Spinal cord (tissue), 10 donors: ENCODE results near the gene ADGRB2. TPM values are rescaled to one million over a fixed set of nuclear protein-coding genes. Genes with fewer than 3 reads are reported as not detected.
"Not testable (repeated sequence)": the region's sequence is repeated elsewhere in the genome, so short reads cannot be mapped to it uniquely, and the experiment has no call there.

ENCODE experiments used
- DNase-seq, 6 donors: peaks; one replicate each; pipeline versions ENCODE4 v3.0.0 to v3.0.0-alpha.2; 2013 to 2015; ENCODE audit warnings: low spot score in 6 of 6, low read depth in 4 of 6
- H3K27ac ChIP-seq: one replicate; pipeline ENCODE4 v1.5.1; 2013; ENCODE audit warnings: low read depth, low read length, control low read depth
- H3K27me3 ChIP-seq: one replicate; pipeline ENCODE4 v1.6.1; 2013; ENCODE audit warnings: low read length; ENCODE audit not compliant: control insufficient read depth, insufficient read depth
- H3K36me3 ChIP-seq: one replicate; pipeline ENCODE4 v1.6.1; 2013; ENCODE audit warnings: low read length; ENCODE audit not compliant: control insufficient read depth, insufficient read depth
- H3K4me1 ChIP-seq: one replicate; pipeline ENCODE4 v1.6.1; 2013; ENCODE audit warnings: low read length; ENCODE audit not compliant: control insufficient read depth, insufficient read depth
- H3K4me3 ChIP-seq: one replicate; pipeline ENCODE4 v1.5.1; 2013; ENCODE audit warnings: low read depth, low read length, control low read depth
- H3K9me3 ChIP-seq: one replicate; pipeline ENCODE4 v1.6.1; 2013; ENCODE audit warnings: low read length; ENCODE audit not compliant: control insufficient read depth, insufficient read depth
- WGBS: methylation state at CpG from one replicate; pipeline ENCODE4 v1.1.5; 2013; ENCODE audit warnings: missing lambda C conversion rate; ENCODE audit not compliant: insufficient coverage; 5-methylcytosine and 5-hydroxymethylcytosine counted together
- polyA plus RNA-seq, 2 donors: library from polyadenylated mRNA; unstranded; fragments of 120-200 nt; gene quantifications; one replicate each; pipeline ENCODE4 v1.2.1, GENCODE V29; 2013; ENCODE audit not compliant: insufficient read length in 2 of 2
- total RNA-seq, 2 donors: library from RNA; depleted of rRNA in 1 of 2; stranded (reverse); fragments of 120-200 nt in 1 of 2; fragments of >200 nt in 1 of 2; gene quantifications; one replicate each; pipeline versions ENCODE4 v1.2.3 to v1.2.4, GENCODE V29; 2013 to 2014
- donor health status: healthy.

Gene ADGRB2
- total and polyA plus RNA-seq, 4 donors = 37.7 to 142 (median 89.5) TPM

DNA sequence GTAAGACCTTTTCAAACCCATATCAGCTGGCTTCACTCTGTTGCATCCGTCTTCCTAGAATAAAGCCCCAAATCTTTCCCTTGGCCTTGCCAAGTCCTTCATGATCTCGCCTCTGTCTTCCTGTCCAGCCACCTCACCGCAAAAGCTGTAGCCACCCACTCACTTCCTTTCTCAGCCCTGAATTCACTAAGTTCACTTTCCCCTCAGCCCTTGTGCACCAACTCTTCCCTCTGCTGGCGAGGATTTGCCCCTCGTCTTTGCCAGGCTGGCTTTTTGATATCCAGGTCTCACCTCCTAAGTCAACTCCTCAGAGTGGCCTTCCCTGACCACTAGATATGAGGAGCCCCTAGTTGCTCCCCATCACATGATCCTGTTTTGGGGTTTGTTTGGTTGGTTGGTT, 56.4 kb downstream of the ADGRB2 start:
- WGBS = 55% methylated on average over 5 of the region's 5 CpGs
- Histone ChIP-seq H3K4me3 (no peak overlapping the region), H3K9me3 (no peaks in the 10 kb centered on the region), H3K4me1 (peaks cover 57% of the 10 kb centered on the region), H3K27ac (no peak overlapping the region), H3K36me3 (no peaks in the 10 kb centered on the region), H3K27me3 (peaks cover 11% of the 10 kb centered on the region)
- no peak for DNase-seq

GRCh38 chr1:31707059-31707600, 57.0 kb downstream of the ADGRB2 start:
- not testable (repeated sequence) for H3K36me3 ChIP-seq, H3K27ac ChIP-seq, H3K9me3 ChIP-seq, H3K4me3 ChIP-seq, DNase-seq
- 93% methylated on average over 4 of the region's 4 CpGs for WGBS
- H3K27me3 ChIP-seq = peaks cover 11% of the 10 kb centered on the region
- peaks cover 58% of the 10 kb centered on the region for H3K4me1 ChIP-seq

DNA sequence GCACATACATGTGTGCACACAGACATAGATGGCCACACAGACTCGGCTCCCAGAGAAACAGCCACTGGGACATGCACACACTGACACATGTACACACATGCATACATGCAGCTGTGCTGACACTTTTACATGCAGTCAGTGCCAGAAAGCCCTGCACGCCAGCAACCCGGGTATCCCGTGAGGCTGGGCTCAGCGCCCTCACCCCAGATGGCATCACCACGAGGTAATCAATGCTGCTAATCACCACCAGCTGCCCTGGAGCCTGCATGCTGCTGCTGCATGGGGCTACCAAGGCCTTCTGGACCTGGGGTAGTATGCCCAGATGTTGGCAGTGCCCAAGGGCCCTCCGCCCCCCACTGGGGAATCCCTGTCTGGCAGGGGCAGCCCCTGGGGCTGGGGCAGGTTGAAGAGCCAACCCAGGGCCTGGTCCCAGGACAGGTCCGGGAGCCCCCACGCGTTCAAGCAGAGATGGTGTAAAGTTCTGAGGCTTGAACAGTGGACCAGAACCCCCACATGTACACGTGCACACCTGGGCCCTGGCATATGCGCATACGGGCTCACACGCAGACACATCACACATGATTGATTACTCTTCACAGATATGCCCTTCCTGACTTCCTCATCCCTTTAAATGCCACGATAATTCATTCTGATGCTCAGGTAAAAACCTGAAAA, 57.6 kb downstream of the ADGRB2 start:
- Histone ChIP-seq H3K4me3 (no peak overlapping the region), H3K9me3 (no peaks in the 10 kb centered on the region), H3K27ac (no peak overlapping the region), H3K27me3 (peaks cover 11% of the 10 kb centered on the region), H3K36me3 (no peaks in the 10 kb centered on the region), H3K4me1 (peaks cover 63% of the 10 kb centered on the region)
- WGBS = 67% methylated on average over 15 of the region's 15 CpGs
- peak in 2 of 6 donors; percentile 53 to 72 for DNase-seq

GRCh38 chr1:31705080-31705866, 58.9 kb downstream of the ADGRB2 start:
- Histone ChIP-seq H3K4me1 (peaks cover 75% of the 10 kb centered on the region), H3K36me3 (no peaks in the 10 kb centered on the region), H3K9me3 (no peaks in the 10 kb centered on the region), H3K27ac (peak overlapping the region; percentile 92), H3K27me3 (peaks cover 11% of the 10 kb centered on the region), H3K4me3 (peak overlapping the region; percentile 5)
- peak in 1 of 6 donors; percentile 74 for DNase-seq
- WGBS = 38% methylated on average over 18 of the region's 23 CpGs

DNA sequence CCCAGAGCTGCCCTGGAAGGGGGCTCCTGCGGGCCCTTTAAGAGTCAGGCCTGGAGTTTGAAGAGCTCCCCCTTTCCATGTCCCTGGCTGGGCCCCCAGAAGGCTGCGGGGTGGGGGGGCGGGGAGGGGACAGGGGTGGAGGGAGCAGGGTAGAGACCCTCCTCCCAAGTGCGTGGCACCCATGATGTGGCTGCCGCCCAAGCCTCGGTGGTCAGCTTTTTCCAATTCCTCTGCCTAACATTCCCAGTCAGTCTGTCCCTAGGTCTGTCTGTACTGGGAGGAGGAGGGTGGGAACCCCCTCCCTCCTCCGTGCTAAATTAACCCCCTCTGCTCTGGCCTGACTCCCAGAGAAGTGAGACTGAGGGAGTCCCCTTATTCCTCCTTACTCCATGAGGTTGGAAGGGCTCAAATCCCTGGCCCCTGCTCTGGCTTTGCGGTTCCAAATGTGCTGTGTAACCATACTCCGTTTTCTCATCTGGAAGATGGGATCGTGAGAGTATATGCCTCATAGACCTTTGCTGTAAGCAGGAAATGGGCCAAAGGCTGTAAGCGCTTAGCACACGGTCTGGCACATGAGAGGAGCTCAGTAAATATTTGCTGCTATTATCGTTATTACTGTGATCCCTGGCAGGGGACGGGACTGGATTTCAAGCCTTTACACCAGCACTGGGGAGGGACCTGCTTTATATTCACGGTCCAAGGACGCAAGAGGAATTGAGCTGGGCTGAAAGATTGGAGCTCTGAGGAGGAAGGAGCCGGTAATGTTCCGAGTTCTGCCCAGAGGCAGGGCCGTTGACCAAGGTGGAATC, 59.7 kb downstream of the ADGRB2 start:
- Histone ChIP-seq H3K9me3 (no peaks in the 10 kb centered on the region), H3K4me3 (peak overlapping the region; percentile 50), H3K27ac (peak overlapping the region; percentile 92), H3K36me3 (peaks cover 6% of the 10 kb centered on the region), H3K27me3 (peaks cover 11% of the 10 kb centered on the region), H3K4me1 (peaks cover 83% of the 10 kb centered on the region)
- WGBS = 33% methylated on average over 12 of the region's 19 CpGs
- DNase-seq = peak in 1 of 6 donors; percentile 60

DNA sequence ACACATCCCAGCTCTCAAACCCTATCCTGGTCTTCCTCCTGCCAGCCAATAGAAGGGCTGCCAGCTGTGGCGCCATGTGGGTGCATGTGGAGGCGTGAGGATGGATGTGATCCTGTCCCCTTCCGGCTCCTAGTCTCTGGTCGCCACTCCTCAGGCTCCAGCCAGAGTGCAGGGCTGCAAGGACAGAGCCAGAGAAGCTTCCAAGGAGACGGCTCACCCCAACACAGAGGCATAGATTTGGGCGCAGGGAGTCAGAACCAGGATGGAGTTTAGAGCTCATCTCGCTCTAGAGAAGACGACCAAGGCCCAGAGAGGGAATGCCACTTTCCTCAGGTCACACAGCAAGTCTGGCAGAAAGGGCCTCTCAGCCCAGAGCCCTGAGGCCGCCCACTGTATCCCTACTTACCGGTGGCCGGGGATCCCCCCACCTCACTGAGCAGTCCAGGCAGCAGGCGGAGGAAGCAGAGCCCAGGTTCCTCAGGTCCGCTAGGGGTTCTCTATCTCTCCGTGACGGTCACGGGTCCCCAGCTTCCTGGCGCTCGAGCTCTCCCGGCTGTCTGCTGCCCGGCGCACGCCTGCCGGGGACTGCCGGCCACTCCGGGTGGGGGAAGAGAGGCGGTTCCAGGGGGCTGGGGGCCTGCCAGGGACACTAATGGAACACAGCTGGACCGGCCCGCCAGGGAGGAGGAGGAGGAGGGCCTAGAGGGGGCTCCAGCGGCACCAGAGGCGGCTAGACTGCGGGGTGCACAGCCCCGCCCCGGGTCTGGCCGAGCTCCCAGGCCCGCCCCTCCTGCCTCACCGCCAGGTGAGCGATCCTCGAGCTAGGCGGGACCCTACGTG, 60.5 kb downstream of the ADGRB2 start, which contains the start of gene COL16A1:
Gene COL16A1 (minus strand): TSS at position 587 of the 840 bp plus-strand sequence. CDS start 1,824 bp downstream, outside the sequence.
- H3K27me3 ChIP-seq = peaks cover 11% of the 10 kb centered on the region
- H3K27ac ChIP-seq = peak within 1 kb of the TSS; percentile 92
- peak within 1 kb of the TSS; percentile 50 for H3K4me3 ChIP-seq
- WGBS = 16% methylated on average over 38 of the region's 40 CpGs
- peaks cover 81% of the 10 kb centered on the region for H3K4me1 ChIP-seq
- H3K36me3 ChIP-seq = peaks cover 10% of the 10 kb centered on the region
- H3K9me3 ChIP-seq = no peaks in the 10 kb centered on the region
- peak in 2 of 6 donors; percentile 62 to 85 for DNase-seq

DNA sequence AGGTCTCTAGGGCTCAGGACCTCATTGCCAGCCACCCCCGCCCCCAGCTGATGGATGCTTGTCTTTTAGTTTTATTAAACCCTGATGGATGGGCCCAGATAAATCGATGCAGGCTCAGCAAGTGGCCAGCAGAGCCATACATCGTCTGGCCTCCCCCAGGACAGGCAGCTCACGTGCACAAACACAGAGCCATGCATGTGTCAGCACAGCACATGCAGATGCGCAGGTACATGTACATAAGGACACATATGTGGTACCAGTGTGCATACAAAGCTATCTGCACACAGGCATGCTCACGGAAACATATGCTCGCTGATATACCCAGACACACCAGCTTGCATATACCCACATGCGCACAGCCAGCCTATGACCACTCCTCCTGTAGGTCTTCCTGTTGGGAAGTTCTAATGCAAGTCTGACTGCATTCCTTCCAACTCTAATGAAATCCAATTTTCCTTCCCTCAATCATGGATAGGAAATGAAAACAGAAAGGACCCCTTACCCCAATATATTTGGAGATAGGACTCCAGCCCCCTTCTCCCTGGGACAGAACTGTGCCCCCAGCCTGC, 61.2 kb downstream of the ADGRB2 start:
- Histone ChIP-seq H3K4me1 (peaks cover 79% of the 10 kb centered on the region), H3K27ac (peak overlapping the region; percentile 92), H3K9me3 (no peaks in the 10 kb centered on the region), H3K36me3 (peaks cover 18% of the 10 kb centered on the region), H3K27me3 (peaks cover 11% of the 10 kb centered on the region), H3K4me3 (peak overlapping the region; percentile 50)
- WGBS = 74% methylated on average over 8 of the region's 8 CpGs
- no peak for DNase-seq

- peaks cover 11% of the 10 kb centered on the region for H3K27me3 ChIP-seq
- H3K27ac ChIP-seq = peak overlapping the region; percentile 92
- H3K9me3 ChIP-seq = no peaks in the 10 kb centered on the region
- H3K4me3 ChIP-seq = peak overlapping the region; percentile 9
- H3K36me3 ChIP-seq = peaks cover 34% of the 10 kb centered on the region
- WGBS = 41% methylated on average over 5 of the region's 10 CpGs
- DNase-seq = peak in 2 of 6 donors; percentile 68 to 90
- H3K4me1 ChIP-seq = peaks cover 87% of the 10 kb centered on the region
These were observed 62.9 kb downstream of the ADGRB2 start for GRCh38 chr1:31701091-31701736.
